OCI-LY1 (cell line): Measurements from ENCODE around the gene ZBTB48.
A peak's percentile ranks its signal among the peaks of the same experiment; 100 is the strongest.

ENCODE experiments used
- H2AFZ ChIP-seq: fragments of 200-600 bp; sonication (generic), shearing (Covaris generic); 2 replicates; pipeline ENCODE4 v1.6.0; 2014; ENCODE audit warnings: antibody characterized with exemption, mild to moderate bottlenecking, low read length
- H3F3A ChIP-seq: fragments of 200-600 bp; sonication (generic), shearing (Covaris generic); 2 replicates; pipeline ENCODE4 v1.6.0; 2014; ENCODE audit warnings: mild to moderate bottlenecking, antibody characterized with exemption, low read length, moderate library complexity; ENCODE audit not compliant: insufficient read depth
- H3K27ac ChIP-seq: fragments of 200-600 bp; sonication (generic); 2 replicates; pipeline ENCODE4 v1.5.1; 2014; ENCODE audit warnings: low read length, mixed run types, mild to moderate bottlenecking, low read depth; ENCODE audit not compliant: poor library complexity, severe bottlenecking
- H3K27me3 ChIP-seq: fragments of 200-600 bp; sonication (generic); 2 replicates; pipeline ENCODE4 v1.6.0; 2014; ENCODE audit warnings: antibody characterized with exemption, mild to moderate bottlenecking, low read length, moderate library complexity; ENCODE audit not compliant: insufficient read depth
- H3K36me3 ChIP-seq: fragments of 200-600 bp; sonication (generic); 2 replicates; pipeline ENCODE4 v1.6.1; 2014; ENCODE audit warnings: mild to moderate bottlenecking, antibody characterized with exemption, low read length, moderate library complexity, mixed read lengths; ENCODE audit not compliant: insufficient read depth
- H3K4me1 ChIP-seq: fragments of 200-600 bp; sonication (generic); 2 replicates; pipeline ENCODE4 v1.5.1; 2014; ENCODE audit warnings: mild to moderate bottlenecking, low read length, moderate library complexity; ENCODE audit not compliant: insufficient read depth, severe bottlenecking
- H3K4me2 ChIP-seq: fragments of 200-600 bp; sonication (generic), shearing (Covaris generic); 2 replicates; pipeline ENCODE4 v1.6.1; 2014; ENCODE audit warnings: low read length
- H3K4me3 ChIP-seq: fragments of 200-600 bp; sonication (generic); 2 replicates; pipeline ENCODE4 v1.5.1; 2014; ENCODE audit warnings: low read length, low read depth, mild to moderate bottlenecking, mixed read lengths; ENCODE audit not compliant: poor library complexity, severe bottlenecking
- H3K79me2 ChIP-seq: fragments of 200-600 bp; shearing (Covaris generic); 2 replicates; pipeline ENCODE4 v1.6.1; 2016; ENCODE audit warnings: mixed run types, low read length, mixed read lengths; ENCODE audit not compliant: insufficient read depth
- H3K9ac ChIP-seq: fragments of 200-600 bp; sonication (generic), shearing (Covaris generic); 2 replicates; pipeline ENCODE4 v1.6.1; 2014; ENCODE audit warnings: mild to moderate bottlenecking, low read length, mixed read lengths
- H3K9me2 ChIP-seq: fragments of 200-600 bp; sonication (generic), shearing (Covaris generic); 2 replicates; pipeline ENCODE4 v1.6.1; 2014; ENCODE audit warnings: low read depth, mild to moderate bottlenecking, low read length, mixed read lengths
- H3K9me3 ChIP-seq: fragments of 200-600 bp; shearing (Covaris generic); 2 replicates; pipeline ENCODE4 v1.6.1; 2014; ENCODE audit warnings: low read length, mixed read lengths
- H4K20me1 ChIP-seq: fragments of 200-600 bp; sonication (generic), shearing (Covaris generic); 2 replicates; pipeline ENCODE4 v1.6.0; 2016; ENCODE audit warnings: mild to moderate bottlenecking, low read length; ENCODE audit not compliant: insufficient read depth
- EZH2 ChIP-seq: fragments of 200-600 bp; sonication (generic), shearing (Covaris generic); IDR thresholded peaks from 2 replicates; pipeline ENCODE4 v1.8.0; 2017; ENCODE audit warnings: borderline replicate concordance, mixed run types, mild to moderate bottlenecking, antibody characterized with exemption, low read length, moderate library complexity, mixed read lengths
- TF ChIP-seq, protein P1 (sequence below): fragments of 200-600 bp; sonication (generic), shearing (Covaris generic); IDR thresholded peaks from 2 replicates; pipeline ENCODE4 v1.5.1; 2017; ENCODE audit warnings: mild to moderate bottlenecking, antibody characterized with exemption, low read length, moderate library complexity, mixed read lengths

The ZBTB48 gene

GRCh38 chr1:6588128-6588892 is 8.5 kb downstream of the ZBTB48 start:
- Histone ChIP-seq H3K79me2 (no peaks in the 10 kb centered on the region; the same call in 1 of the 2 replicates), H3K4me1 (peaks cover 64% of the 10 kb centered on the region), H3K4me3 (peak overlapping the region; percentile 10), H3K27me3 (no peaks in the 10 kb centered on the region), H3K36me3 (peaks cover 76% of the 10 kb centered on the region), H3K27ac (peak overlapping the region; percentile 98), H4K20me1 (no peaks in the 10 kb centered on the region), H3F3A (no peaks in the 10 kb centered on the region), H3K9me2 (no peaks in the 10 kb centered on the region), H2AFZ (no peak overlapping the region), H3K9ac (peak overlapping the region; percentile 52; the same call in 1 of the 2 replicates), H3K9me3 (no peaks in the 10 kb centered on the region), H3K4me2 (peak overlapping the region; percentile 45)
- TF ChIP-seq EZH2, result no peak
- TF ChIP-seq, protein P1, sequence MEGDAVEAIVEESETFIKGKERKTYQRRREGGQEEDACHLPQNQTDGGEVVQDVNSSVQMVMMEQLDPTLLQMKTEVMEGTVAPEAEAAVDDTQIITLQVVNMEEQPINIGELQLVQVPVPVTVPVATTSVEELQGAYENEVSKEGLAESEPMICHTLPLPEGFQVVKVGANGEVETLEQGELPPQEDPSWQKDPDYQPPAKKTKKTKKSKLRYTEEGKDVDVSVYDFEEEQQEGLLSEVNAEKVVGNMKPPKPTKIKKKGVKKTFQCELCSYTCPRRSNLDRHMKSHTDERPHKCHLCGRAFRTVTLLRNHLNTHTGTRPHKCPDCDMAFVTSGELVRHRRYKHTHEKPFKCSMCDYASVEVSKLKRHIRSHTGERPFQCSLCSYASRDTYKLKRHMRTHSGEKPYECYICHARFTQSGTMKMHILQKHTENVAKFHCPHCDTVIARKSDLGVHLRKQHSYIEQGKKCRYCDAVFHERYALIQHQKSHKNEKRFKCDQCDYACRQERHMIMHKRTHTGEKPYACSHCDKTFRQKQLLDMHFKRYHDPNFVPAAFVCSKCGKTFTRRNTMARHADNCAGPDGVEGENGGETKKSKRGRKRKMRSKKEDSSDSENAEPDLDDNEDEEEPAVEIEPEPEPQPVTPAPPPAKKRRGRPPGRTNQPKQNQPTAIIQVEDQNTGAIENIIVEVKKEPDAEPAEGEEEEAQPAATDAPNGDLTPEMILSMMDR, result no peak

DNA sequence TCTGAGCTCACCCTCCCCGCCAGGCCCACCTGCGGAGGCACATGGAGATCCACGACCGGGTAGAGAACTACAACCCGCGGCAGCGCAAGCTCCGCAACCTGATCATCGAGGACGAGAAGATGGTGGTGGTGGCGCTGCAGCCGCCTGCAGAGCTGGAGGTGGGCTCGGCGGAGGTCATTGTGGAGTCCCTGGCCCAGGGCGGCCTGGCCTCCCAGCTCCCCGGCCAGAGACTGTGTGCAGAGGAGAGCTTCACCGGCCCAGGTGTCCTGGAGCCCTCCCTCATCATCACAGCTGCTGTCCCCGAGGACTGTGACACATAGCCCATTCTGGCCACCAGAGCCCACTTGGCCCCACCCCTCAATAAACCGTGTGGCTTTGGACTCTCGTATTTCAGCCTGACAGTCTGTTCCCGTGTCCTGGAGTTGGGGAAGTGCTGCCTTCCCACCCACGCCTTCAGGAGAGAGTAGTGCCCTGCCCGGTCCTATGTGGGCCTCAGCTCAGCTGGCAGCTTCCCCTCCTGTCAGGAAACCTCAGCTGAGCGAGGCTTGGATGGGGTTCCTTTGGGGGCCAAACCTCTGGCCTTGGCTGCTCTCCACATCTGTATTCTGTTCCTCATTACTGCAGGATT is 9.2 kb downstream of the ZBTB48 start:
- H3K4me1 ChIP-seq, result peaks cover 62% of the 10 kb centered on the region
- no peaks in the 10 kb centered on the region for H3F3A ChIP-seq
- no peak for TF ChIP-seq EZH2
- TF ChIP-seq, protein P1, result no peak
- H3K36me3 ChIP-seq, result peaks cover 83% of the 10 kb centered on the region
- H2AFZ ChIP-seq, result no peak overlapping the region
- no peak overlapping the region for H3K4me2 ChIP-seq
- no peaks in the 10 kb centered on the region; the same call in 1 of the 2 replicates for H3K79me2 ChIP-seq
- H3K27me3 ChIP-seq, result no peaks in the 10 kb centered on the region
- no peaks in the 10 kb centered on the region for H3K9me2 ChIP-seq
- H4K20me1 ChIP-seq, result no peaks in the 10 kb centered on the region
- H3K9ac ChIP-seq, result no peak overlapping the region; the same call in 1 of the 2 replicates
- peak overlapping the region; percentile 98 for H3K27ac ChIP-seq
- H3K4me3 ChIP-seq, result no peak overlapping the region
- H3K9me3 ChIP-seq, result no peaks in the 10 kb centered on the region

GRCh38 chr1:6590046-6590445 is 10.3 kb downstream of the ZBTB48 start:
- Histone ChIP-seq H3K9me3 (no peaks in the 10 kb centered on the region), H3K36me3 (peaks cover 88% of the 10 kb centered on the region), H3K4me3 (no peak overlapping the region), H3K4me1 (peaks cover 51% of the 10 kb centered on the region), H3K9me2 (no peaks in the 10 kb centered on the region), H3K79me2 (no peaks in the 10 kb centered on the region; the same call in 1 of the 2 replicates), H3K4me2 (no peak overlapping the region), H3K9ac (no peak overlapping the region), H2AFZ (no peak overlapping the region), H3K27me3 (no peaks in the 10 kb centered on the region), H3F3A (no peaks in the 10 kb centered on the region), H3K27ac (peak overlapping the region; percentile 98), H4K20me1 (no peaks in the 10 kb centered on the region)
- TF ChIP-seq EZH2, result no peak
- TF ChIP-seq, protein P1, result no peak
